Peyer's patch (tissue), 4 donors: ENCODE results near the gene ZHX3. TPM values are rescaled to one million over a fixed set of nuclear protein-coding genes. Genes with fewer than 3 reads are reported as not detected.

Experiments used
- DNase-seq, 3 donors: peaks; one replicate each; pipeline ENCODE4 v3.0.0-alpha.2; 2017 to 2019
- H3K27ac ChIP-seq, 4 donors: fragments of 200-600 bp; sonication (generic); one replicate each; pipeline ENCODE4 v1.5.1; 2016 to 2019
- H3K27me3 ChIP-seq, 2 donors: fragments of 200-600 bp; sonication (generic); one replicate each; pipeline ENCODE4 v1.5.1; 2019
- H3K36me3 ChIP-seq, 3 donors: fragments of 200-600 bp; sonication (generic); one replicate each; pipeline ENCODE4 v1.5.1; 2016 to 2019
- H3K4me1 ChIP-seq, 4 donors: fragments of 200-600 bp; sonication (generic); one replicate each; pipeline ENCODE4 v1.5.1; 2016 to 2019
- H3K4me3 ChIP-seq, 4 donors: fragments of 200-600 bp; sonication (generic); 1 replicate in 3 of 4; 2 replicates in 1 of 4; pipeline ENCODE4 v1.5.1; 2016 to 2019; ENCODE audit warnings: mild to moderate bottlenecking in 1 of 4
- H3K9me3 ChIP-seq, 4 donors: fragments of 200-600 bp; sonication (generic); one replicate each; pipeline ENCODE4 v1.5.1; 2016 to 2019; ENCODE audit warnings: mild to moderate bottlenecking in 1 of 4
- POLR2A ChIP-seq, 2 donors: fragments of 450-650 bp; IDR thresholded peaks; one replicate each; pipeline ENCODE4 v1.5.1; 2017; ENCODE audit warnings: antibody characterized with exemption in 2 of 2, mild to moderate bottlenecking in 2 of 2, moderate library complexity in 2 of 2
- total RNA-seq, 4 donors: library from RNA; depleted of rRNA; stranded (reverse); fragments of >200 nt; gene quantifications; one replicate each; pipeline ENCODE4 v1.1.0, GENCODE V29; 2016
- TF ChIP-seq, protein P1 (sequence below), 6 experiments: fragments of 450-650 bp in 4 of 6; fragments of 200-600 bp in 2 of 6; sonication (generic) in 1 of 6; IDR thresholded peaks; one replicate each; pipeline ENCODE4 v1.5.1; 2017 to 2019; ENCODE audit warnings: antibody characterized with exemption in 6 of 6, mild to moderate bottlenecking in 3 of 6, moderate library complexity in 1 of 6

The ZHX3 gene
- total RNA-seq, 4 donors from 2014 or later = 33.8 to 53.0 (median 39.5) TPM

DNA sequence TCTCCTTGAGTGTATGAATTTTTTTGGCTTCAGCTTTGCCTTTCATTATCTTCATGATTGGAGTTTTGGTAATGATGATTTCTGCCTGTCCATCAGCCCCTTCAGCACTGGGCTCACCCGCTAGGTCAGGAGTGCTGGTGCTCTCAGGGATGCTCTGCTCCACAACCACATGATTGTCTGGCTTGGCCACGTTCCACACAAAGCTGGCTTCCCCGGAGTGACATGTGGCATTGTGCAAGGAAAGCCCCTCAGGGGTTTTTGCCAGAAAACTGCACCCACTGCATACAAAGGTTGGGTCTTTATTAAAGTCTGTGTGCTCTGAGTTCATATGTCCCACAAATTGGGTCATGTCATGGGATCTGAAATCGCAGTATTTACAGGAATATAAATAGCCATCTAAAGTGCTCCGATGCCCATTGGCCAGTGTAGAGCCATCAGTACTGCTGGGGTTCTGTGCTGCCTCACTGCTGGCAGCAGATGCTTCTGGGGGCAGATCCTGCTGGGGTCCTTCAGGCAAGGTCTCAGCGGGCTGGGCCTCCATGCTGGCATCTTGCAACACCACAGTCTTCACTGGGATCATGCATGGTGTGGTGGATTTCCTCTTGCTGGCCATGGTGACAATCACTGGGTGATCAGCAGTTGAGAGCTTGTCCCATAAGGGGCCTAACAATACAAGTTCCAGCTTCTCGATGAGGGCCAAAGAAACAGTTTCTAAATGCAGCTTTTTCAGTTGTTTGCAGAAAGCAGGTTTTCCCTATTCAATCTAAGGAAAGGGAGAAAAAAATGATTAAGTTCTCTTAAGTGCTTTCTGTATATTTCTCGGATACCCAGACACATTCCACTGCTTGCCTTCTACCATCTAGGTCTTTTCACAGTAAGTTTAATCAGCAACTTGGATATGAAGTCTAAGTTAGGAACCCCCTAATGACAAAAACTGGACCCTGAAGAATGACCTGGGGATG lies 112.9 kb downstream of the ZHX3 start:
- Histone ChIP-seq H3K36me3 (peaks cover 0 to 27% (median 0%) of the 10 kb centered on the region in 3 donors), H3K4me3 (no peak overlapping the region)

DNA sequence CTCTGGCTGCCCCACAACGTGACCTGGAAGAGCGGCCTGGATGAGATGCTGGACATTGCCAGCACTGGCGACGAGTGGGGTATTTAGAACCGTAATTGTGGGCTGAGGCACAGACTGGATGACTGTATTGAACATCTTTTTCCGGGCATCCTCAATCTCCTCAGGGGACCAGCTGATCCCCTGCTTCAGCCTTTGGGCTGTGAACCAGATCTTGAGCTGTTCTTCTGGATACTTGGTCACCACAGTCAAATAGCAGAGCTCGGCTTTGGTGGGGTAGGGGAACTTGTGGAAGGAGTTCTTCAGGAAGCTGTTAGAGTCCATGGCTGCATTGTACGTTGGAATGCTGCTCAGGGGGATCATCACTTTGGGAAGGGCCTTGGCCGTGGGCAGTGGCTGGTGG lies 113.9 kb downstream of the ZHX3 start:
- H3K4me1 ChIP-seq = no peaks in the 10 kb centered on the region
- no peak for DNase-seq
- no peak overlapping the region for H3K27ac ChIP-seq
- peaks cover 0 to 3% (median 0%) of the 10 kb centered on the region in 4 donors for H3K9me3 ChIP-seq
- no peak for TF ChIP-seq POLR2A (IDR thresholded peaks at IDR 0.05)
- TF ChIP-seq, protein P1, sequence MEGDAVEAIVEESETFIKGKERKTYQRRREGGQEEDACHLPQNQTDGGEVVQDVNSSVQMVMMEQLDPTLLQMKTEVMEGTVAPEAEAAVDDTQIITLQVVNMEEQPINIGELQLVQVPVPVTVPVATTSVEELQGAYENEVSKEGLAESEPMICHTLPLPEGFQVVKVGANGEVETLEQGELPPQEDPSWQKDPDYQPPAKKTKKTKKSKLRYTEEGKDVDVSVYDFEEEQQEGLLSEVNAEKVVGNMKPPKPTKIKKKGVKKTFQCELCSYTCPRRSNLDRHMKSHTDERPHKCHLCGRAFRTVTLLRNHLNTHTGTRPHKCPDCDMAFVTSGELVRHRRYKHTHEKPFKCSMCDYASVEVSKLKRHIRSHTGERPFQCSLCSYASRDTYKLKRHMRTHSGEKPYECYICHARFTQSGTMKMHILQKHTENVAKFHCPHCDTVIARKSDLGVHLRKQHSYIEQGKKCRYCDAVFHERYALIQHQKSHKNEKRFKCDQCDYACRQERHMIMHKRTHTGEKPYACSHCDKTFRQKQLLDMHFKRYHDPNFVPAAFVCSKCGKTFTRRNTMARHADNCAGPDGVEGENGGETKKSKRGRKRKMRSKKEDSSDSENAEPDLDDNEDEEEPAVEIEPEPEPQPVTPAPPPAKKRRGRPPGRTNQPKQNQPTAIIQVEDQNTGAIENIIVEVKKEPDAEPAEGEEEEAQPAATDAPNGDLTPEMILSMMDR (IDR thresholded peaks at IDR 0.05) = no peak
- no peaks in the 10 kb centered on the region for H3K27me3 ChIP-seq
- H3K4me3 ChIP-seq = no peak overlapping the region
- H3K36me3 ChIP-seq = peaks cover 0 to 31% (median 0%) of the 10 kb centered on the region in 3 donors

More for the DNA sequence above, 112.9 kb downstream of the ZHX3 start:
- H3K27ac ChIP-seq = no peak overlapping the region
- no peaks in the 10 kb centered on the region for H3K9me3 ChIP-seq
- no peaks in the 10 kb centered on the region for H3K27me3 ChIP-seq
- no peaks in the 10 kb centered on the region for H3K4me1 ChIP-seq
- TF ChIP-seq, protein P1 (IDR thresholded peaks at IDR 0.05) = no peak
- no peak for TF ChIP-seq POLR2A (IDR thresholded peaks at IDR 0.05)
- DNase-seq = no peak

DNA sequence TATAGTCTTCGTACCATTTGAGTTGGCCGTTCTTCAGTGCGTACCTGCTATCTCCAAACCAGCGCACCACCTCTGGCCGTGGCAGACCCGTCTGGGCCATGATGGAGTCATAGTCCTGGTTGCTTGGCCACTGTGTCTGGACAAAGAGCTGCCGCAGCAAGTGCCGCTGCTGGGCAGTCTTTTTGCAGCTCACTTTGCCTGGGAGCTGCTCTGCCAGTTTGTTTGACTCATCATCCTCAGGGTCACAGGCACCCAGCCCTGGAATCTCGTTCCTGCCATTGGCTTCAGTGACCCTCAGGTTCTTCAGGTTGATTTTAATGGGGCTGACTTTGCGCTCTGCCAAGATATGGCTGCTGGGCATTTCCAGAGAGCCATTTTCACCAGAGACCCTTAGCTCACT lies 115.1 kb downstream of the ZHX3 start:
- H3K27ac ChIP-seq = no peak overlapping the region

GRCh38 chr20:41201760-41202159 lies 115.8 kb downstream of the ZHX3 start:
- DNase-seq = no peak
- Histone ChIP-seq H3K27ac (no peak overlapping the region), H3K4me3 (no peak overlapping the region), H3K4me1 (no peaks in the 10 kb centered on the region), H3K36me3 (peaks cover 0 to 31% (median 0%) of the 10 kb centered on the region in 3 donors), H3K9me3 (peaks cover 0 to 9% (median 0%) of the 10 kb centered on the region in 4 donors), H3K27me3 (no peaks in the 10 kb centered on the region)
- TF ChIP-seq POLR2A (IDR thresholded peaks at IDR 0.05) = no peak

More for the DNA sequence above, 115.1 kb downstream of the ZHX3 start:
- peaks cover 0 to 31% (median 0%) of the 10 kb centered on the region in 3 donors for H3K36me3 ChIP-seq
- no peaks in the 10 kb centered on the region for H3K4me1 ChIP-seq
- TF ChIP-seq, protein P1 (IDR thresholded peaks at IDR 0.05) = no peak
- TF ChIP-seq POLR2A (IDR thresholded peaks at IDR 0.05) = no peak
- H3K27me3 ChIP-seq = no peaks in the 10 kb centered on the region
- peaks cover 0 to 9% (median 0%) of the 10 kb centered on the region in 4 donors for H3K9me3 ChIP-seq
- no peak overlapping the region for H3K4me3 ChIP-seq
- DNase-seq = no peak

GRCh38 chr20:41200446-41201202 lies 116.9 kb downstream of the ZHX3 start:
- TF ChIP-seq, protein P1 (IDR thresholded peaks at IDR 0.05) = no peak
- TF ChIP-seq POLR2A (IDR thresholded peaks at IDR 0.05) = no peak
- no peak overlapping the region for H3K4me3 ChIP-seq
- no peak for DNase-seq
- H3K4me1 ChIP-seq = no peaks in the 10 kb centered on the region
- H3K36me3 ChIP-seq = peaks cover 0 to 31% (median 0%) of the 10 kb centered on the region in 3 donors
- no peaks in the 10 kb centered on the region for H3K27me3 ChIP-seq
- peaks cover 0 to 9% (median 0%) of the 10 kb centered on the region in 4 donors for H3K9me3 ChIP-seq
- no peak overlapping the region for H3K27ac ChIP-seq
